K562 (cell line): ENCODE results near the gene PPP1R14C. TPM values are rescaled to one million over a fixed set of nuclear protein-coding genes. Genes with fewer than 3 reads are reported as not detected.
A peak's percentile ranks its signal among the peaks of the same experiment; 100 is the strongest.

ENCODE experiments used
- ATF7 ChIP-seq: fragments of 450-650 bp; IDR thresholded peaks from 2 replicates; pipeline ENCODE4 v1.7.1; 2014; ENCODE audit warnings: mild to moderate bottlenecking, moderate library complexity
- ETV5 ChIP-seq: sonication (generic); formaldehyde crosslinking; IDR thresholded peaks from 2 replicates; pipeline ENCODE4 v1.4.0; 2020; ENCODE audit warnings: low read depth, mild to moderate bottlenecking, missing genetic modification reagents
- ETV6 ChIP-seq, 3 experiments: fragments of 150-350 bp in 1 of 3; sonication (generic) in 1 of 3; formaldehyde crosslinking in 1 of 3; IDR thresholded peaks; 2 replicates each; pipeline versions ENCODE4 v1.6.1 to v1.8.0; 2014 to 2022; ENCODE audit warnings: borderline replicate concordance in 2 of 3, low read depth in 2 of 3, antibody characterized with exemption in 1 of 3, low read length in 1 of 3, mild to moderate bottlenecking in 1 of 3, missing genetic modification reagents in 1 of 3
- GTF2A2 ChIP-seq: IDR thresholded peaks from 2 replicates; pipeline ENCODE4 v1.6.1; 2016; ENCODE audit warnings: mild to moderate bottlenecking, missing genetic modification characterization, missing compliant biosample characterization
- JUND ChIP-seq, 2 experiments: IDR thresholded peaks; 2 replicates in 1 of 2; 3 replicates in 1 of 2; pipeline ENCODE4 v1.6.1; 2011; ENCODE audit warnings: borderline replicate concordance in 2 of 2, low read depth in 2 of 2, low read length in 2 of 2, improper control_type of control experiment in 1 of 2, missing biosample characterization in 1 of 2, missing genetic modification characterization in 1 of 2, missing genetic modification reagents in 1 of 2
- MIER1 ChIP-seq: fragments of 450-650 bp; IDR thresholded peaks from 2 replicates; pipeline ENCODE4 v1.6.1; 2016; ENCODE audit warnings: antibody characterized with exemption, mild to moderate bottlenecking, low read depth
- NCOA6 ChIP-seq: fragments of 450-650 bp; IDR thresholded peaks from 2 replicates; pipeline ENCODE4 v1.6.1; 2017; ENCODE audit warnings: mild to moderate bottlenecking
- PCBP1 ChIP-seq: fragments of 200-400 bp; formaldehyde crosslinking; IDR thresholded peaks from 2 replicates; pipeline ENCODE4 v1.6.1; 2018; ENCODE audit warnings: mild to moderate bottlenecking, low read depth, low read length; ENCODE audit not compliant: poor library complexity, severe bottlenecking
- RAD21 ChIP-seq, 2 experiments: fragments of 250-450 bp in 1 of 2; fragments of 450-650 bp in 1 of 2; sonication (Bioruptor Pico) in 1 of 2; formaldehyde crosslinking in 1 of 2; IDR thresholded peaks in 1 of 2; conservative IDR thresholded peaks in 1 of 2; 2 replicates each; pipeline versions ENCODE4 v1.4.0 to v1.8.0; 2020 to 2022; ENCODE audit warnings: mild to moderate bottlenecking in 2 of 2, moderate library complexity in 1 of 2
- RBFOX2 ChIP-seq: fragments of 200-400 bp; formaldehyde crosslinking; IDR thresholded peaks from 2 replicates; pipeline ENCODE4 v1.6.1; 2017; ENCODE audit warnings: low read depth, mild to moderate bottlenecking, low read length, moderate library complexity
- SAFB ChIP-seq: fragments of 200-400 bp; formaldehyde crosslinking; IDR thresholded peaks from 2 replicates; pipeline ENCODE4 v1.6.1; 2017; ENCODE audit warnings: low read depth, low read length, borderline replicate concordance
- SMARCB1 ChIP-seq: IDR thresholded peaks from 2 replicates; pipeline ENCODE4 v1.6.1; 2011; ENCODE audit warnings: improper control_type of control experiment, low read depth; ENCODE audit not compliant: insufficient read length
- ZC3H8 ChIP-seq: fragments of 450-650 bp; IDR thresholded peaks from 2 replicates; pipeline ENCODE4 v1.6.1; 2017
- ZNF586 ChIP-seq: fragments of 450-650 bp; formaldehyde crosslinking; conservative IDR thresholded peaks from 2 replicates; pipeline ENCODE4 v1.4.0; 2020; ENCODE audit warnings: mild to moderate bottlenecking, moderate library complexity
- polyA plus RNA-seq, 8 experiments: library from polyadenylated mRNA; depleted of rRNA in 4 of 8; stranded (reverse) in 5 of 8; unstranded in 3 of 8; fragments of >200 nt; fragmentation: Nextera tagmentation in 2 of 8; fragmentation: Illumina TruSeq in 1 of 8; extraction: Ambion mirVana in 2 of 8; extraction: Trizol in 1 of 8; gene quantifications; 2 replicates each; pipeline versions ENCODE4 v1.2.1 to v1.2.3, GENCODE V29; 2011 to 2014; ENCODE audit warnings: inconsistent platforms in 1 of 8, missing spikeins in 1 of 8
- total RNA-seq, 7 experiments: library from RNA; depleted of rRNA in 6 of 7; stranded (reverse); fragments of >200 nt in 6 of 7; fragmentation: Illumina TruSeq in 2 of 7; extraction: Trizol in 2 of 7; gene quantifications; 2 replicates each; pipeline versions ENCODE4 v1.2.1 to v1.2.3, GENCODE V29; 2011 to 2021; ENCODE audit warnings: low replicate concordance in 1 of 7
- TF ChIP-seq, protein P1 (sequence below): fragments of 450-650 bp; IDR thresholded peaks from 2 replicates; pipeline ENCODE4 v1.6.1; 2016; ENCODE audit warnings: low read depth
- TF ChIP-seq, protein P2 (sequence below): fragments of 250-450 bp; sonication (Bioruptor Pico); IDR thresholded peaks from 2 replicates; pipeline ENCODE4 v1.8.0; 2022; ENCODE audit warnings: moderate library complexity, mild to moderate bottlenecking, inconsistent platforms

PPP1R14C gene
- total and polyA plus RNA-seq, 9 of the 15 experiments (the other 6 are each of a cell fraction or from before 2014, with no cell fraction given) = 4.5 to 16.6 (median 11.9) TPM

DNA sequence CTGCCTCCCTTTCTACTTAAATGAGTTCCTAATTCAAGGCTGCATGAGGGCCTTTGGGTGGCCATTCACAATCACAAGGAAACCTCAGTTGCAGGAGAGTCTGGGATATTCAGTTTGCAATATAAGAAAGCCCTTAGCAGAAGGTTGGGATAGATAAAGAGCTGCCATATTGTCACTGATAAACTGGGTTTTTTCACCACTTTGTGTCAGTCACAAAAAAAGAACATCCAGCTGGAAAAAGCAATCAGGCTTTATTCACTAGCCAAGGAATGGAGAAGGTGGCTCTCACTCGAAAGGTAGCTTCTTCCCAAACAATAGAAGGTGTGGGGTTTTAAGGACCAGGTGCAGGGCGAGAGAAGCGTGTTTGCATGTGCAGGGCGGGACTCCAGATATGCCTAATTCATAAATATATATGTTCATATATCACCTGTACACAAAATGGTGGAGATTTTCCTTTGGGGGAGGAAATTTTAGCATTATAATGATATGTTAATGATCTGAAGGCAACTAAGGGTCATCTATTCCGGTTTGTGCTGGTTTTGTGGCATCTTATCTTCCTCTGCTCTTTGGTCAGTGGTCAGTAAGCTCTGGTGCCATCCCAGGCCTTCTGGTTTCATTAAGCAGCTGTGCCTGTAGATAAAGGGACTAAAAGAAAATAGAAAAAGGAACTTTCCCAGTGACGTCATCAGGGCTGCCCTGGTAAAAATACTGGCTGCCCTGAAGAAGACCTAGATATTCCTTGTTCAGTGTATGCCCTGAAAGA, 128.8 kb downstream of the PPP1R14C start (continued):
- TF ChIP-seq ETV6 (IDR thresholded peaks at IDR 0.05; ENCODE audit: borderline replicate concordance in 1 of 2, low read depth in 2 of 2, low read length in 1 of 2) (peak in 1 of 2 experiments; percentile 62; a peak in 2 of 4 replicates), ETV6 (CRISPR knock-in tag; IDR thresholded peaks at IDR 0.05; ENCODE audit: borderline replicate concordance) (no peak), NCOA6 (0 out of 2 replicates have a peak, but pooled peaks have one; percentile 1), SMARCB1 (peak; percentile 16), SAFB (no peak), ATF7 (peak; percentile 99), JUND (IDR thresholded peaks at IDR 0.05; ENCODE audit: borderline replicate concordance, low read depth, low read length) (peak; percentile 97), JUND (tag; IDR thresholded peaks at IDR 0.05; ENCODE audit: borderline replicate concordance, low read depth, low read length) (peak; percentile 94; the same call in 2 of the 3 replicates), RBFOX2 (no peak), GTF2A2 (no peak), RAD21 (CRISPR knock-in tag; conservative IDR thresholded peaks at IDR 0.05 in 1 of 2, IDR thresholded peaks at IDR 0.05 in 1 of 2) (peak; percentile 22 to 23), ZNF586 (CRISPR knock-in tag) (no peak), MIER1 (0 out of 2 replicates have a peak, but pooled peaks have one; percentile 51), PCBP1 (no peak), ETV5 (CRISPR knock-in tag) (no peak), ZC3H8 (no peak)
- TF ChIP-seq, protein P1, sequence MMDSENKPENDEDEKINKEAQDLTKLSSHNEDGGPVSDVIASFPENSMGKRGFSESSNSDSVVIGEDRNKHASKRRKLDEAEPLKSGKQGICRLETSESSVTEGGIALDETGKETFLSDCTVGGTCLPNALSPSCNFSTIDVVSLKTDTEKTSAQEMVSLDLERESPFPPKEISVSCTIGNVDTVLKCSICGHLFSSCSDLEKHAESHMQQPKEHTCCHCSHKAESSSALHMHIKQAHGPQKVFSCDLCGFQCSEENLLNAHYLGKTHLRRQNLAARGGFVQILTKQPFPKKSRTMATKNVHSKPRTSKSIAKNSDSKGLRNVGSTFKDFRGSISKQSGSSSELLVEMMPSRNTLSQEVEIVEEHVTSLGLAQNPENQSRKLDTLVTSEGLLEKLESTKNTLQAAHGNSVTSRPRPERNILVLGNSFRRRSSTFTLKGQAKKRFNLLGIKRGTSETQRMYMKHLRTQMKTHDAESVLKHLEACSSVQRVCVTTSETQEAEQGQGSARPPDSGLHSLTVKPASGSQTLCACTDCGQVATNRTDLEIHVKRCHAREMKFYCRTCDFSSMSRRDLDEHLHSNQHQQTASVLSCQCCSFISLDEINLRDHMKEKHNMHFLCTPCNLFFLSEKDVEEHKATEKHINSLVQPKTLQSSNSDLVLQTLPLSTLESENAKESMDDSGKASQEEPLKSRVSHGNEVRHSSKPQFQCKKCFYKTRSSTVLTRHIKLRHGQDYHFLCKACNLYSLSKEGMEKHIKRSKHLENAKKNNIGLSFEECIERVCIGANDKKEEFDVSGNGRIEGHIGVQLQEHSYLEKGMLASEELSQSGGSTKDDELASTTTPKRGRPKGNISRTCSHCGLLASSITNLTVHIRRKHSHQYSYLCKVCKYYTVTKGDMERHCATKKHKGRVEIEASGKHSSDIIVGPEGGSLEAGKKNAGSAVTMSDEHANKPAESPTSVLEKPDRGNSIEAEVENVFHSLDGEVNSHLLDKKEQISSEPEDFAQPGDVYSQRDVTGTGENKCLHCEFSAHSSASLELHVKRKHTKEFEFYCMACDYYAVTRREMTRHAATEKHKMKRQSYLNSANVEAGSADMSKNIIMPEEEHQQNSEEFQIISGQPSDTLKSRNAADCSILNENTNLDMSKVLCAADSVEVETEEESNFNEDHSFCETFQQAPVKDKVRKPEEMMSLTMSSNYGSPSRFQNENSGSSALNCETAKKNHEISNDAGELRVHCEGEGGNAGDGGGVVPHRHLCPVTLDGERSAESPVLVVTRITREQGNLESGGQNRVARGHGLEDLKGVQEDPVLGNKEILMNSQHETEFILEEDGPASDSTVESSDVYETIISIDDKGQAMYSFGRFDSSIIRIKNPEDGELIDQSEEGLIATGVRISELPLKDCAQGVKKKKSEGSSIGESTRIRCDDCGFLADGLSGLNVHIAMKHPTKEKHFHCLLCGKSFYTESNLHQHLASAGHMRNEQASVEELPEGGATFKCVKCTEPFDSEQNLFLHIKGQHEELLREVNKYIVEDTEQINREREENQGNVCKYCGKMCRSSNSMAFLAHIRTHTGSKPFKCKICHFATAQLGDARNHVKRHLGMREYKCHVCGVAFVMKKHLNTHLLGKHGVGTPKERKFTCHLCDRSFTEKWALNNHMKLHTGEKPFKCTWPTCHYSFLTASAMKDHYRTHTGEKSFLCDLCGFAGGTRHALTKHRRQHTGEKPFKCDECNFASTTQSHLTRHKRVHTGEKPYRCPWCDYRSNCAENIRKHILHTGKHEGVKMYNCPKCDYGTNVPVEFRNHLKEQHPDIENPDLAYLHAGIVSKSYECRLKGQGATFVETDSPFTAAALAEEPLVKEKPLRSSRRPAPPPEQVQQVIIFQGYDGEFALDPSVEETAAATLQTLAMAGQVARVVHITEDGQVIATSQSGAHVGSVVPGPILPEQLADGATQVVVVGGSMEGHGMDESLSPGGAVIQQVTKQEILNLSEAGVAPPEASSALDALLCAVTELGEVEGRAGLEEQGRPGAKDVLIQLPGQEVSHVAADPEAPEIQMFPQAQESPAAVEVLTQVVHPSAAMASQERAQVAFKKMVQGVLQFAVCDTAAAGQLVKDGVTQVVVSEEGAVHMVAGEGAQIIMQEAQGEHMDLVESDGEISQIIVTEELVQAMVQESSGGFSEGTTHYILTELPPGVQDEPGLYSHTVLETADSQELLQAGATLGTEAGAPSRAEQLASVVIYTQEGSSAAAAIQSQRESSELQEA = no peak
- TF ChIP-seq, protein P2, sequence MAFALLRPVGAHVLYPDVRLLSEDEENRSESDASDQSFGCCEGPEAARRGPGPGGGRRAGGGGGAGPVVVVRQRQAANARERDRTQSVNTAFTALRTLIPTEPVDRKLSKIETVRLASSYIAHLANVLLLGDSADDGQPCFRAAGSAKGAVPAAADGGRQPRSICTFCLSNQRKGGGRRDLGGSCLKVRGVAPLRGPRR (CRISPR knock-in tag) = 0 out of 2 replicates have a peak, but pooled peaks have one; percentile 29
